ENCODE data around the gene ATOX1.

ATOX1 gene

DNA sequence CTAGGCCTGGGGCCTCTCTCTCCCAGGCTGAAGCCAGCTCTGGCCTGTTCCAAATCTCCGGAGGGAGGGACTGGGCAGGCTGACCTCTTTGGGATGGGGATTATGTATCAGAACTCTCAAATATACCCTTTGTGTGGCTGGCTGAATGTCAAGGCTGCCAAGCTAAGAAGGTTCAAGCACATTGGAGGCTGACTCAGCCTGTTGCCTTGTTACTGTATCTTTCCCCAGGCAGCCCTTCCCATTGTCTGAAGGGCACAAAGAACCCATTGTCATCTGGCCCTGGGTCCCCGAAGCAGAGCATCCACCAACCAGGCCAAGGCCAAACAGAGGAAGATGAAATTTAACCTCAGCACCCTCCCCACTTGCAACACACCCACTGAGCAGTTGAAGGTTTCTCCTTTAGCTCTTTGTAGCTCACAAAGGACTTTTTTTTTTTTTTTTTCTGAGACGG is 64.4 kb downstream of the ATOX1 start:
- Histone ChIP-seq H3K4me3 (ENCODE audit: low read length) (no peak overlapping the region), H3K4me2 (ENCODE audit: low read depth, low read length) (no peak overlapping the region), H3F3A (ENCODE audit: insufficient read depth, low read length) (no peaks in the 10 kb centered on the region), H3K27me3 (replicated peaks; ENCODE audit: insufficient read depth, low read length) (no peaks in the 10 kb centered on the region), H3K36me3 (replicated peaks; ENCODE audit: insufficient read depth, low read length) (no peaks in the 10 kb centered on the region), H2AFZ (ENCODE audit: low read length) (no peak overlapping the region), H3K27ac (ENCODE audit: low read length) (no peak overlapping the region), H4K20me1 (ENCODE audit: insufficient read depth, low read length) (no peaks in the 10 kb centered on the region), H3K9me2 (replicated peaks; ENCODE audit: insufficient read depth, low read length) (no peaks in the 10 kb centered on the region), H3K79me2 (ENCODE audit: low read length) (no peaks in the 10 kb centered on the region), H3K9ac (ENCODE audit: low read length) (no peak overlapping the region), H3K4me1 (ENCODE audit: low read length) (no peaks in the 10 kb centered on the region), H3K9me3 (replicated peaks; ENCODE audit: insufficient read depth, low read length) (no peaks in the 10 kb centered on the region)
- TF ChIP-seq EZH2phosphoT487 (IDR thresholded peaks at IDR 0.05; ENCODE audit: low read length), result no peak
- TF ChIP-seq EZH2 (optimal IDR thresholded peaks at IDR 0.05; ENCODE audit: low read depth, low read length), result no peak
- no peak for TF ChIP-seq CTCF (IDR thresholded peaks at IDR 0.05; ENCODE audit: low read length)
- no peak for DNase-seq
